GM19239 (cell line): ENCODE data around the gene NFKB2.

ENCODE experiments used
- DNase-seq: peaks from one replicate; pipeline ENCODE4 v3.0.0; 2011; ENCODE audit warnings: low spot score; ENCODE audit not compliant: insufficient read length
- FAIRE-seq: peaks from 2 replicates; lab custom pipeline; 2011; peaks lifted over from hg19 to GRCh38; lab: Jason Lieb, UNC

Gene NFKB2

GRCh38 chr10:102438374-102438773 is 42.9 kb downstream of the NFKB2 start:
- DNase-seq: no peak
- no peak for FAIRE-seq

DNA sequence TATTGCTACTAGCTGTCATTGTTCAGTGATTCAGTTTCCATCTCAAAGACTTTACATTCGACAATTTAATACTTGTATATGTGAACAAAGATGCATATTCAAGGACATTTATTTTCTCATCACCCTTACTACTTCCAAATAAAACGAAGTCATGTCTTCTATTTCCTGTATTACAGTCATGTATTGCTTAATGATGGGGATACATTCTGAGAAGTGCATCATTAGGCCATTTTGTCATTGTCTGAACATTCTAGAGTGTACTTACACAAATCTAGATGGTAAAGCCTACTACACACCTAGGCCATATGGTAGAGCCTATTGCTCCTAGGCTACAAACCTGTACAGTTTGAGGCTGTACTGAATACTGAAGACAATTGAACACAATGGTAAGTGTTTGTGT is 49.3 kb downstream of the NFKB2 start:
- FAIRE-seq: no peak
- no peak for DNase-seq

- DNase-seq (no peak), FAIRE-seq (peak; percentile 72)
These were observed 54.0 kb downstream of the NFKB2 start for GRCh38 chr10:102449321-102450123.

DNA sequence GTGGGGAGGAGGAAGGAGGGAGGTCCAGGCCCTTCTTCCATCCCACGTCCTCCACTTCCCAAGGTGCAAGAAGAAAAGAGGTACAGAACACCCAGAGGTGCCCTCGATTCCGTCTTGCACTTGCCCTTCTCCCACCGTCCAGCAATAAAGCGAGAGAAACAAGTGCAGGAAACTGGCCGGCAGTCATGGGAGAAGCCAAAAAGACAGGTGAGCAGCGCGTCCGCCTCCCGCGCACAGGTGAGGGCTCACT is 54.5 kb downstream of the NFKB2 start:
- DNase-seq (no peak), FAIRE-seq (no peak)

GRCh38 chr10:102450374-102451104 is 55.0 kb downstream of the NFKB2 start:
- peak; percentile 86 for DNase-seq
- FAIRE-seq: peak; percentile 84

DNA sequence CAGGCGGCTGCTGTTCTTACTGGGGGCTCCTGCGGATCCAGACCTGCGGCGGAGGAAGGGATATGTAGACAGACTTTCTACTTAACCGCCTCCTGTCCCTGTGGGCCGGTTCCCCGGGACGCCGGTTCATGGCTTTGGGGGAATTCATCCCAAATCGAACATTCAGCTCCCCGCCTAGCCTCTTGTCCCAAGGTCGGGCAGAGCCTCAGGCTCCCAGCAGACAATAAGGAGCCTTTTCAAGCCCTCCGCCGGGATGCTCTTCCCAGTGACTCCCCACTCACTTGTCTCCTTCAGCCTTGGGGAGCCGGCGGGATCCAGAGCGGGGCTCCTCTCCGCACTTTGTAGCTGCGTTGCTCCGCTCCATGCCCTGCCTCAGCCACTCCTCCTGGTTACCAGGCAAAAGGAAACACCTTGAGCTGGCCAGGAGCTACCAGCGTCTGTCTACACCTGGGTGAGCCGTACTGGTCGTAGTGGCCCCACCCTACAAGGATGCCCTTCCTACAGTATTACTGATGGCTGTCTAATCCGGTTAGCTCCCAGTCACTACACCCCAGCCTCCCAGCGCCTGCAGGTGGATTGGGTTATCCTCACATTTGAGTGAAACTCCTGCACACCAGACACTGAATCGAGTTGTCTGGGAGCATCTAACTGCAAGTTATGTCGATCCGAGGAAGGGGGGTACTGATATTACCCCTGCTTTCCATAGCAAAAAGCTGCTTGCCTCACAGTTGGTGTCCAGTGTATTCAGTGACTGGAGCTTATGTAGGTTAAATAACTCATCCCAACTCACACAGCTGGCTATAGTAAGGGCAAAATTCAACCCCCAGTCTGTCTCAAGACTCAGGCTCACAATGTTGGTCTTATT is 55.8 kb downstream of the NFKB2 start, which contains the start of gene C10orf95:
Gene C10orf95, minus strand, starts transcription at position 439 of the 865 bp plus-strand sequence. CDS start 450 bp downstream, outside the sequence.
- peak; percentile 39 for FAIRE-seq
- no peak for DNase-seq
